Occipital lobe (tissue), 2 donors: ENCODE results near the gene OR10H5. TPM values are rescaled to one million over a fixed set of nuclear protein-coding genes. Genes with fewer than 3 reads are reported as not detected.
A peak's percentile ranks its signal among the peaks of the same experiment; 100 is the strongest.
"Not testable (repeated sequence)": the region's sequence is repeated elsewhere in the genome, so short reads cannot be mapped to it uniquely, and the experiment has no call there.

Experiments used
- DNase-seq: peaks from one replicate; lab custom pipeline; 2025; lab: John Stamatoyannopoulos, UW
- total RNA-seq: library from RNA; depleted of rRNA; stranded (reverse); fragments of >200 nt; gene quantifications from one replicate; pipeline ENCODE4 v1.2.3, GENCODE V29; 2014

The OR10H5 gene
- total RNA-seq, 1 donor from 2014 or later: not detected

DNA sequence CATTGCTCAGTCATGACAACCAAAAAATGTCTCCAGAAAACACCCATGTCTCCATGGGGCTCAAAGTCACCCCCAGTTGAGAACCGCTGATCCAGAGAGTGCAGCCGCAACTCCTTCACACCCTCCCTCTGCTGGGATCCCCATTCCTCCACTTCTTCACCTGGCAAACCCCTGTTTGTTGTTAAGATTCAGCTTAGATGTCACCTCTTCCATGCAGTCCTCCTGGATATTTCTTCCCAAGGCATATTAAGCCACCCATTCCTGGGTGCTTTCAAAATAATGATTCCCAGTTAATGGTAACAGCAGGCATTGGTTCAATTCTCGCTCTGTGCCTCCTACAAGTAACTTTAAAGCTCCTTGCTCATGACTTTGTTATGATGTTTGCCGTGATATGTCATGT lies 24.0 kb downstream of the OR10H5 start:
- DNase-seq: no peak

DNA sequence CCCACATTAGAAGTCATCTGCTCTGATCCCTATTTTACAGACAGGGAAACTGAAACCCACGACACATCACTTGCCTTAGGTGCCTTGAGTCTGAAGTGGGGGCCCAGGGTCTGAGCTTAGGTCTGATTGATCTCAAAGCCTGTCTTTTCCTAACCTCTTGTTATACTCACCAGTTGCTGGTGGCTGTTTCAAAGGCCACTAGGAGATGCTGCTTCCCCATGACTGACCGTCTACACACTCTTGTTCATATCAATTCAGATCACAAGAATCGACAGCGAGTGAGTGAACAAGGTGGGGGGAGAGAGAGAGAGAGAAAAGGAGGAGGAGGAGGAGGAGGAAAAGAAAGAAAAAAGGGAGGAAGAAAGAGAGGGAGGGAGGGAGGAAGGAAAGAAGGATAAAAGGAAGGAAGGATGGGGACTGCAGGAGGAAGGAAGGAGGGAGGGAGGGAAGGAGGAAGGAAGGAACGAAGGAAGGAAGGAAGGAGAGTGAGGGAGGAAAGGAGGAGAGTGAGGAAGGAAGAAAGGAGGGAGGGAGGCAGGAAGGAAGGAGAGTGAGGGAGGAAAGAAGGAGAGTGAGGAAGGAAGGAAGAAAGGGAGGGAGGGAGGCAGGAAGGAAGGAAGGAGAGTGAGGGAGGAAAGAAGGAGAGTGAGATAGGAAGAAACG lies 24.7 kb downstream of the OR10H5 start:
- no peak for DNase-seq

DNA sequence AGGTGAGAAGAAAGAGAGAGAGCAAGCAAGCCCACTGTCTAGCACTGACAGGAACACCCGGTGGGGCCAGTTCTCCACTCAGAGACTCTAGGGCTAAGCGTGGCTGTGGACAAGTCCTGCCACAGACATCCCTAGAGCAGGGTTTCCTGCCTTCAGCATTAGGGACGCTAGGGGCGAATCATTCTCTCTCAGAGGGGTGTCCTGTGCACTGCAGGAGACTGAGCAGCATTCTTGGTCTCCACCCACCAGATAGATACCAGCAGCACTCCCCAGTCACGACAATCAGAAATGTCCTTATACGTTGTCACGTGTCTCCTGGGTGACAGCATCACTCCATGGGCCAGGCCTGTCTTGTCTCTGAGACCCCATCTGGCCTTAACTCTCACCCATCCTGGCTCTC lies 26.5 kb downstream of the OR10H5 start:
- DNase-seq: no peak

DNA sequence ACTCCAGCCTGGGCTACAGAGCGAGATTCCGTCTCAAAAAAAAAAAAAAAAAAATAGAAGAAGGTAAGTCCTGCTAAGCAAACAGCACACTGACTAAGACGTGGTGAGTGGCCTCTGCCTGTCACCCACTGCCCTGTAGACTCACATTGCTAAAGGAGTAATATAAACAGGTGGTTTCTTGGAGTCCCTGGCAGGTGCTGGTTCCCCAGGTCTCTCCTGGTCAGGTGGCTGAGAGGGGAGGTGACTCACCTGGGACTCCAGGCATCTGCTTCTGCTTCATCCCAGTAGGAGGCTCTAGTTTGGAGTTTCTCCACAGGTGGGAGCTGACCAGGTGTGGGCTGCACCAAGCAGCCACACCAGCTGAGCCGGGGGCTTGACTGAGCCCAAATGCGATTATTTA lies 27.8 kb downstream of the OR10H5 start, which contains the start of gene OR10H1:
TSS of gene OR10H1 (minus strand) at position 359 of the 400 bp plus-strand sequence. CDS start 7,627 bp downstream, outside the sequence.
- DNase-seq: no peak

DNA sequence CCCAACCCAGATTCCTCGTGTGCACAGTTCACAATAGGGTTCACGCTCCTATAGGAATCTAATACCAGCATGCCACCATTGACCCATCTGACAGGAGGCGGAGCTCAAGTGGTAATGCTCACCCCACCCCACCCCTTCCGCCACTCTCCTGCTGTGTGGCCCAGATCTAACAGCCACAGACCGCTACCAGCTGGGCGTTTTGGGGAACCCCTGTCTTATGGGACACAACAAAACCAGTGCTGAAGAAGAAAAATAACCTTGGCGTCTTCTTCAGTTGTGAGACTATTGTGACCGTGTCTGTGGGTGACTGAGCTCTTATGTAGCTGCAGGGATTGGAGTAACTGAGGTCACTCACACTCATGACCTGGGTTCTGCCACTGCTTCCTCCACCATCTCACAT lies 33.2 kb downstream of the OR10H5 start:
- DNase-seq: no peak

DNA sequence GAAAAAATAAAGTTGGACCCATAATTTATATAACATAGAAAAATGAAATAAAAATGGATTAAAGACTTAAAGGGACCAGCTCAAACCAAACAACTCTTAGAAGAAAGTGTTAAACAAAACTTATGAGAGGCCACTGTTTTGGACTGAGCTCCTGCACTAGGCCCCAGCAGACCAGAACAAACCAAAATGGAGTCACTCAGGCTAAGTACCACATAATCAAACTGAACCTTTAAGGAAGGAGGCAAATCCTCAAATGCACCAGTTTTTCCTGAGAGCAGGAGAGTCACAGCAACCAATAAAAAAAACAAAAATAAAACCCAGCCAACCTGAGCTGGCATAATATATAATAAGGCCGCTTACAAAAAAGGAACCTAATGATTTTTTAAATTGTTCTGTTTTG lies 38.3 kb downstream of the OR10H5 start:
- DNase-seq: no peak

DNA sequence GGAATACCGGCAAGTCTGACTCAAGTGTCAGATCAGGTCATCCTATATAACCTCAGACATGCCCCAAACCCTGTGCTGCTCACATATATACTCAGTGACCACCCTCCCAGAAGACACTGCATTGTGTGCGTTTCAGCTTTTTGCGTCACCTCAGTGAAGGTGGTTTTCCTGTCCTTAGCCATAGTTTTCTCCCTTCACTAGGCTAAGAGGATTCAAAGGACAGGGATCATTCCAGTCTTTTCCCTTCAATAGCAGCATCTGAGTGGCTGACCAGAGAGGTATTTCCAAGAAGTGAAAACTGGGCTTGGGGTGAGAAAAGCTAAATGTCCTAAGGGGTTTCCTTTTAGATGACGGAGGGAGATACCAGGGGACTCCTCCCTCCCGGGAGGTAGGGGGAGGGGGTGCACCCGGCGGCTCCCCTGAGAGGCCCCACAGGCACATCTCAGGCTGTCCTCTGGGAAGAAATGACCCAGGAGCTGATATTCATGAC lies 40.7 kb downstream of the OR10H5 start:
- DNase-seq: no peak

DNA sequence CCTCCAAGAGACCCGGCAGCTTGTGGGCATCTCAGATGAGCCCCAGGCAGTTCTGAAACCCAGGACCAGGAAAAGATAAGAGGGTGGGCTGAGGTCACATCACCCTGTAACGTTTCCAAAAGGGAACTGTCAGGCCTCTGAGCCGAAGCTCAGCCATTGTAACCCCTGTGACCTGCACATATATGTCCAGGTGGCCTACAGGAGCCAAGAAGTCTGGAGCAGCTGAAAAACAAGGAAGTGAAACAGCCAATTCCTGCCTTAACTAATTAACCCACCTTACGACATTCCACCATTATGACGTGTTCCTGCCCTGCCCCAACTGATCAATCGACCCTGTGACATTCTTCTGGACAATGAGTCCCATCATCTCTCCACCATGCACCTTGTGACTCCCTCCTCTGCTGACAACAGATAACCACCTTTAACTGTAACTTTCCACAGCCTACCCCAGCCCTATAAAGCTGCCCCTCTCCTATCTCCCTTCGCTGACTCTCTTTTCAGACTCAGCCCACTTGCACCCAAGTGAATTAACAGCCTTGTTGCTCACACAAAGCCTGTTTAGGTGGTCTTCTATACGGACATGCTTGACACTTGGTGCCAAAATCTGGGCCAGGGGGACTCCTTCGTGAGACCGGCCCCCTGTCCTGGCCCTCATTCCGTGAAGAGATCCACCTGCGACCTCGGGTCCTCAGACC lies 41.3 kb downstream of the OR10H5 start:
- not testable (repeated sequence) for DNase-seq

DNA sequence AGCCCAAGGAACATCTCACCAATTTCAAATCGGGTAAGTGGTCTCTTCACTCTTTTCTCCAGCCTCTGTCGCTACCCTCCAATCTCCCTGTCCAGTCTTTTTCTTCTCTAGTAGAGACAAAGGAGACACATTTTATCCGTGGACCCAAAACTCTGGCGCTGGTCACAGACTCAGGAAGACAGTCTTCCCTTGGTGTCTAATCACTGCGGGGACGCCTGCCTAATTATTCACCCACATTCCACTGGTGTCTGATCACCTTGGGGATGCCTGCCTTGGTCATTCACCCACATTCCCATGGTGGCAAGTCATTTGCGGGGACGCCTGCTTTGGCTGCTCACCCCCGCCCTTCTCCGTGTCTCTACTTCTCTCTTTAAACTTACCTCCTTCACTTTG lies 41.8 kb downstream of the OR10H5 start:
- DNase-seq: no peak

DNA sequence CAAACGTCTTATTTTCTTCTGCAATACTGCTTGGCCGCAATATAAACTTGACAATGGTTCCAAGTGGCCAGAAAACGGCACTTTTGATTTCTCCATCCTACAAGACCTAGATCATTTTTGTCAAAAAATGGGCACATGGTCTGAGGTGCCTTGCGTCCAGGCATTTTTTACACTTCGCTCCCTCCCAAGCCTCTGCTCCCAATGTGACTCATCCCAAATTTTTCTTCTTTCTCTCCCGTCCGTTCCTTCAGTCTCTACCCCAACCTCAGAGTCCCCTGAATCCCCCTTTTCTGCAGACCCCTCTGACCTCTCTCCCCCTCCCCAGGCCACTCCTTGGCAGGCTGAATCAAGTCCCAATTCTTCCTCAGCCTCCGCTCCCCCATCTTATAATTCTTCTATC lies 42.3 kb downstream of the OR10H5 start:
- no peak for DNase-seq

DNA sequence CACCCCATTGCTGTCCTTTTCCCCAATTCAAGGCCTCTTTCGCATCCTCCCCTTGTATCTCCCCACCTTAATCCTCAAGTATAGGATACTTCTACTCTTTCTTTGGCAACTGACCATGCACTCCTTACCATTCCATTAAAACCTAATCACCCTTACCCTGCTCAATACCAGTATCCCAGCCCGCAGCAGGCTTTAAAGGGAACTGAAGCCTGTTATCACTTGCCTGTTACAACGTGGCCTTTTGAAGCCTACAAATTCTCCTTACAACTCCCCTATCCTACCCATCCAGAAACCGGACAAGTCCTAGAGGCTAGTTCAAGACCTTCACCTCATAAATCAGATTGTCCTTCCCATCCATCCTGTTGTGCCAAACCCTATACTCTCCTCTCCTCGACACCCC lies 44.2 kb downstream of the OR10H5 start:
- DNase-seq: no peak

DNA sequence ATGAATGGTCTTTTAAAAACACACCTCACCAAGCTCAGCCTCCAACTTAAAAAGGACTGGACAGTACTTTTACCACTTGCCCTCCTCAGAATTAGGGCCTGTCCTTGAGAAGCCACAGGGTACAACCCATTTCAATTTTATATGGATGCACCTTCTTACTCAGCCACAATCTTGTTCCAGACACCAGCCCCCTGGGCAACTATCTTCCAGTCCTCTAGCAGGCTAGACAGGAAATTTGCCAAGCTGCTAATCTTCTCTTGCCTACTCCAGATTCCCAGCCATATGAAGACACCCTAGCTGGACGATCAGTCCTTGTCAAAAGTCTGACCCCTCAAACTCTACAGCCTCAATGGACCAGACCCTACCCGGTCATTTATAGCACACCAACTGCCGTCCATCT lies 46.8 kb downstream of the OR10H5 start:
- not testable (repeated sequence) for DNase-seq

DNA sequence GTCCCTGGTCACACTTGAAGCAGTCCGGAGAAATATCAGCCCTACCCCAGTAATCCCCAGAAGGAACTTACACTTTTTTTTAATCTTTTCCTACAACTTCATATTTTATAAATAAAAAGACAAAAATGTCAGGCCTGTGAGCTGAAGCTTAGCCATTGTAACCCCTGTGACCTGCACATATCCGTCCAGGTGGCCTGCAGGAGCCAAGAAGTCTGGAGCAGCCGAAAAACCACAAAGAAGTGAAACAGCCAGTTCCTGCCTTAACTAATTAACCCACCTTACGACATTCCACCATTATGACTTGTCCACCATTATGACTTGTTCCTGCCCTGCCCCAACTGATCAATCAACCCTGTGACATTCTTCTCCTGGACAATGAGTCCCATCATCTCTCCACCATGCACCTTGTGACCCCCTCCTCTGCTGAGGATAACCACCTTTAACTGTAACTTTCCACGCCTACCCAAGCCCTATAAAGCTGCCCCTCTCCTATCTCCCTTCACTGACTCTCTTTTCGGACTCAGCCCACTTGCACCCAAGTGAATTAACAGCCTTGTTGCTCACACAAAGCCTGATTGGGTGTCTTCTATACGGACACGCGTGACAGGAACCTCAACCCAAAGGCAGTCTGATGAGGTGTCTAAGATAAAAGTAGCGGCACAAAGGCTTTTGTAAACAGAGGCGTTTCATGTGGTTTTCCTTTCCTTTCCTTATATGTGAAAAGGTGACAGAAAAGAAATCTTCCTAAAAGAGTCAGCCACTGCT lies 48.3 kb downstream of the OR10H5 start:
- DNase-seq: not testable (repeated sequence)

DNA sequence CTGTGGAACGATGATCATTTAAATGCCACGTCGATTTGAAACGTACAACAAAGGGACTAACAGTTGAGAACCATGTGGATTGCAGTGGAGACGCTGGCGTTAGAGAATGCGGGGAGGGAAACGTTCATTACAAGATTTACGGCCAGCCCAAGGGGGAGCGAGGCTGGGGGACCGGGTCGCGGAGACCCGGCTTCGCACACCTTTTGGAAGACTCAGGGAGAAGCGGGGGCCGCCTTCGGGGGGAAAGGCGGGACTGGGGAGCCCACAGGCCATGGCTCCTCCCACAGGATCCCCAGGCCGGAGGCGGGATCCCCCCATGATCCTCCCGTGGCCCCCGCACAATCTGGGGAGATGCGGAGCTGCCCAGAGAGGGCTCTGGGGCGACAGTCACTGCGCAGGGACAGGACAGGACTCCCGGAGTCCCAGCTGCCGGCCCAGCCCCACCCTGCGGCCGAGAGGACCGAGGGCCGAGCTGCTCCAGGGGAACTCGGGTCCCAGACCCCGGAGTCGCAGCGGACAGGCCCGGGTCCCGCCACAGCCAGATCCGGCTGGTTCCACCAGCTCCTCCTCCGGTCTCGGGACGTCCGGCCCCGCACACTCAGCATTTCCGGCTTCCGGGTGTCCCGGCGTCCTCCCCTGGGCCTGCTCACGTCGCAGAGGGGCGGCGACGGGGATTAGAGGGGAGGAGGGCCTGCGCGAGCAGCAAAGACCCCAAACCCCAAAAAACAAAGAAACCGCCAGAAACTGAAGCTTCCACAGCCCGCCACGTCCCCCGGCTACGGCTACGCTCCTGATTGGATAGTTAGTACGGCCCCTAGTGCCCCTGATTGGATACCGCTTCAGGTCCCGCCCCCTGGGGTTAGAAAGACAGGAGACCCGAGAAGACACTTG lies 49.1 kb downstream of the OR10H5 start:
- peak; percentile 88 for DNase-seq

DNA sequence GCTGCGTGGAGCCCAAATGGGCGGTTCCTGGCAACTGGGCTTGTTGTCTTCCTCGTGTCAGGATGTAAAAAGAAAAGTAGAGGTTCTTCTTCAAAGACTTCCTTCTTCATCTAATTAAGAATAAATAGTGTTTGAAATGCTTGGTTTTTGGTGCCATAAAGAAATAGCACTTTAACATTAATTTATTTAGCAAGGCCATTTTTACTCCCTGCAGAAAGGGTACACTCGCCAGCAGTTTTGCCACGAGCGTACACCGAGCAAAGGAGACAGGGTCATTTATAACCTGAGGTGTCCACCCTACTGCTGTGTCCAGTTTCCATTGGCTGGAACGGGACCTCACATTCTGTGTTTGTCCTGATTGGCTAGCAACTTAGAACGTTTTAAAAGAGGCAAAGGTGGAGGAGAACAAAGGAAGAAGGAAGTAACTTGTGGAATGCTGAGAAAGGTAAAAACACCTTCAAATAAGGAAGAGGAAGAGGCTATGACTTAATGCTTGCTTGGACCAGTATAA lies 49.8 kb downstream of the OR10H5 start:
- DNase-seq: no peak

DNA sequence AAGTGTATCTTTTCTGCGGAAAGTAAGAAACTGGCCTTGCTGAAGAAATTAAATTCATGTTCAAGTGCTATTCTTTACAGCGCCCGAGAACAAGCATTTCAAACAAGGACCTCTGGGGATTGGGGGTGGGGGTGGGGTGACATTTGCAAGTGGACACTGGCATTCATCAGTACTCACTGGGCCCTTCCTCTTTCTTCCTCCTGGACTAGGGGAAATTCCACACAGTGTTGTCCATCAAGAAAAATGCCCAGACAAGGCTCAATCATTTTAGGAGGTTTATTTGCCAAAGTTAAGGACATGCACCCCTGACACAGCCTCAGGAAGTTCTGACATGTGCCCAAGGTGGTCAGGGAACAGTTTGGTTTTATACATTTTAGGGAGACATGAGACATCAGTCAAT lies 50.9 kb downstream of the OR10H5 start:
- DNase-seq: no peak

DNA sequence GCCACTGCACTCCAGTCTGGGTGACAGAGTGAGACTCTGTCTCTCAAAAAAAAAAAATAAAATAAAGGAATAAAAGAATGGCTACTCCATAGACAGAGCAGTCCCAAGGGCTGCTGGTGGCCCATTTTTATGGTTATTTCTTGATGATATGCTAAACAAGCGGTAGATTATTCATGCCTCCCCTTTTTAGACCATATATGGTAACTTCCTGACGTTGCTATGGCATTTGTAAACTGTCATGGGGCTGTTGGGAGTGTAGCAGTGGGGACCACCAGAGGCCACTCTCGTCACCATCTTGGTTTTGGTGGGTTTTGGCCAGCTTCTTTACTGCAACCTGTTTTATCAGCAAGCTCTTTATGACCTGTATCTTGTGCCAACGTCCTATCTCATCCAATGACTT lies 52.4 kb downstream of the OR10H5 start:
- DNase-seq: not testable (repeated sequence)

DNA sequence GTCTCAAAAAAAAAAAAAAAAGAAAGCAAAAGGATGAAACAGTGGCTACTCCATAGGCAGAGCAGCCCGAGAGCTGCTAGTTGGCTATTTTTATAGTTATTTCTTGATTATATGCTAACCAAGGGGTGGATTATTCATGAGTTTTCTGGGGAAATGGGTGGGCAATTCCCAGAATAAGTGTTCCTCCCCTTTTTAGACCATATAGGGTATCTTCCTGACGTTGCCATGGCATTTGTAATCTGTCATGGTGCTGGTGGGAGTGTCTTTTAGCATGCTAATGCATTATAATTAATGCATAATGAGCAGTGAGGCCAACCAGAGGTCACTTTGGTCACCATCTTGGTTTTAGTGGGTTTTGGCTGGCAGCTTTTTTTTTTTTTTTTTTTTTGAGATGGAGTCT lies 53.4 kb downstream of the OR10H5 start:
- DNase-seq: no peak

DNA sequence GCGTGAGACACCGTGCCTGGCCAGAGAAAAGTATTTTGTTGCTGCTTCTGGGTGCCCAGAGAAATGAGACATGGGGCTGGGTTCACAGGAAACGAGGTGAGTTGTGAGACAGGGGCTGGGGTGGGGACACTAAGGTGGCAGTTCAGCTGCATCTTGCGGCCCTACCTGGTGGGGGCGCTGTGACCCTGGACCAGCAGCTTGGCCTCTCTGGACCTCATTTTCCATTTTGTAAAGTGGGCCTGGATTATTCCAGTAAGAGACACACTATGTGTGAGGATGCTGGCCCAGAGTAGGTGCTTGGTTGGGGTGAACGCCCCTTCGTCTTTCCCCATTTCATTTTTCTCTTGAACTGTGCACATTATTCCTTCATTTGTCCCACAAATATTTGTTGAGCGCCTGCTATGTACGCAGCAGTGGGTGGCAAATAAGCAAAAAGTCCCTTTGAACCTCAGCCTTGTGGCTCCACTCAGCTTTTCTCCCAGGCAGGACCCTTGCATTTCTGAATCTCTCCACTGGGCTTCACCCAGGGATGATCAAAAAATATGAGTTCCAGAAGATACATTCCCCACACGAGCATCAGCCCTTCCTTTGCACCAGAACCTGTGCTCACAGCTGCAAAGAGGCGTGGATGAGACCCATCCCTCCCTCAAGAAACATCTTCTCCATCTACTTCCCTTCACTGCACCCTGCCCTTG lies 54.6 kb downstream of the OR10H5 start:
- DNase-seq: no peak

DNA sequence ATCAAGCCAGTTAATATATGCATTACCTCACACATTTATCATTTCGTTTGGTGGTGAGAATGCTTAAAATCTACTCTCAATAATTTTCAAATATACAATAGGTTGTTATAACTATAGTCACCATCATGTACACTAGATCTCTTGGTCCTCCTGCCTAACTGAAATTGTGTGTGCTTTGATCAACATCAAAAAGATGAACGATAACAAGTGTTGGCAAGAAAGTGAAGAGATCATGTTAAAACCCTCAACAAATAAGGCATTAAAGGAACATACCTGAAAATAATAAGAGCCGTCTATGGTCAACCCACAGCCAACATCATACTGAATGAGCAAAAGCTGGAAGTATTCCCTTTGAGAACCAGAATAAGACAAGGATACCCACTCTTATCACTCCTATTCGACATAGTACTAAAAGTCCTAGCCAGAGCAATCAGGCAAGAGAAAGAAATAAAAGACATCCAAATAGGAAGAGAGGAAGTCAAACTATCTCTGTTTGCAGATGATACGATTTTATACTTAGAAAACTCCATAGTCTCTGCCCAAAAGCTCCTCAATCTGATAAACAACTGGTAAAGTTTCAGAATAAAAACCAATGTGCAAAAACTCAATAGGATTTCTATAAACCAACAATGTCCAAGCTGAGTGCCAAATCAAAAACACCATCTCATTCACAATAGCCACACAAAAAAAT lies 55.9 kb downstream of the OR10H5 start:
- no peak for DNase-seq
